Measurements from ENCODE around the gene BCCIP.

The BCCIP gene

DNA sequence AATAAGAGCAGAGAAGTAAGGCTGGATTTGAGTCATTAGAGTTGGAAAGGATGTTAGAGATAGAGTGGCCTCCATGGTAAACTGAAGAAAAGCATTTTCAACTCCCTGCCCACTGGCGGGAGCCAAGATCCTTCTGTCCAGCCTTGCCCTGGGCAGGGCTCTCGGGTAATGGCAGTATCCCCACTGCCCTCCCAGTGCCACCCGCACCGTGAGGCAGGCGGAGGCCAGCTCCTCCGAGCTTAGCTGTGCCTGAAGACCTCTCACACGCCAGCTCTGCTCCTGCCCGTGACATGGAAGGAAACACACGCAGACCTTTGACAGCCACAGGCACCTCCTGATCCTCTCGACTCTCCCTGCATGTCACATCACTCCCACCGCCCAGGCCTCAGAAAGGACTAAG, 22.3 kb downstream of the BCCIP start:
- no peak for DNase-seq

GRCh38 chr10:125846894-125847293, 23.5 kb downstream of the BCCIP start:
- DNase-seq: no peak

DNA sequence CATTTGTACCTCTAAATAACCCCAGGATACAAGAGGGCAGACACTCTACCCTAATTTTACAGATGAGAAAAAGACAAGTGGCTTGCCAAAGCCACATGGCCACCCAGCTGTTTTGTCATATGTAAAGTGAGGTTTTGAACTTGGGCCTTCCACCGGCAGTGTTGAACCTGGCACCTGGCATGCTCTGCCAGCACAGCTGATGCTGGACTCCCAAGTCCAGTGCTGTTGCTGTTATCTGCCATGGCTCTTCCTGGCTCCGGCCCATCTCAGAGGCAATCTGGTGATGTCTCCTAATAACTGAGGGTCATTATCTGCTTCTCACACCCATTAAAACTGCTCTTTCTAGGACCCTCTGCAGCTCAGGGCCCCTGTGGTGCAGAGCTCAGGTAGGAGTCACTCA, 25.0 kb downstream of the BCCIP start:
- DNase-seq: no peak

DNA sequence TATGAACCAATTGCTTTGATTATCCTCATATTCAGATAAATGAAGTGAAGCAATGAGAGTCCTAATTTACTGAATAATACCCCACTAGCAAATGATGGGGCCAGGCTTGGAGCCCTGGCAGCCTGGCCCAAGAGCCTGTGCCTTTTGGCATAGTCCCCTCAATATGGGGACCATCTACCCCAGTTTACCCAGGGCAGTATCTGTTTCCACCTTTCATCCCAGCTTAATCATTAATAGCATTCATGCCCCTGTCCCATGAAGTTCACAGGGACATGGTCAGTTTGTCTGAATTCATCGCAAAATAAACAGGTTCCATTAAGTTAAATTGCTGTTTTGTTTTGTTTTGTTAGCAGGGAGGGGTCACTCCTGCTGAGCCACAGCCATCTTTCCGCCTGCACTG, 25.5 kb downstream of the BCCIP start:
- no peak for DNase-seq

DNA sequence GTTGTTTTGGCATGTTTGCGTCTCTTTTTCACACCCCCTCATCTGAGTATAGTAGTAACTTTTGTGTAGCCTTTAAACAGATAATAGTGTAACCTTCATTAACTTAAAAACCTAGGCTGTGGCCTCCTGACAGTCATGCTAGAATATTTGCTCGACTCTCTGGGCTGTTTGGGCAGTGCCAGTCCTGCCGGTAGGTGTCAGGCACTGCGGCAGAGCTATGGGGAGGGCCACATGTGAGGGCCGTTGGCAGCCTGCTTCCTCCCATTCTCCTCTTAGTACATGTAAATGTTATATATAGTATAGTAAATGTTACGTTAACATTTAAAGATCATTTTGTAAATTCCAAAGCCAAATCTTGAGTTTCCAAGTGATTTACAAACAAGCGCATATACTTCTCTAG, 26.1 kb downstream of the BCCIP start:
- DNase-seq: no peak

- DNase-seq: no peak
These were observed 27.7 kb downstream of the BCCIP start for GRCh38 chr10:125850766-125851731.

DNA sequence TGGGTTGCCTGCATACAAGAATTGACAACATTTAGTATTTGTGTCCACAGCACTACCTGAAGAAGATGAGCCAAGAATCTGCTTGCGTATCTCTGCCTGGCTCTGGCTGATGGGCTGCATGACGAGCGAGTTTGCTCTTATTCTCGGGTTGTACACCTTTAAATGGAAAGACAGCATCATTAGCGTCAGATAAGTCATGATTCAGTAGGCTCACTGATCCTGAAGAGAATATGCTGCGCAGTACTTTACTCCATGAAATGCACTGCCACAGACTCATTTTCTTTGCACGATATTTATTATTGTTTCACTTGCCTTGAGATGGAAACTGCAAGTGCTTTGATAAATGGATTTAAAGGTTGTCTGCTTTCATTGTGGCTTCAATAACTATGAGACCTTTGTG, 29.1 kb downstream of the BCCIP start:
- DNase-seq: no peak

- DNase-seq: no peak
These were observed 33.9 kb downstream of the BCCIP start for GRCh38 chr10:125857185-125857760.

DNA sequence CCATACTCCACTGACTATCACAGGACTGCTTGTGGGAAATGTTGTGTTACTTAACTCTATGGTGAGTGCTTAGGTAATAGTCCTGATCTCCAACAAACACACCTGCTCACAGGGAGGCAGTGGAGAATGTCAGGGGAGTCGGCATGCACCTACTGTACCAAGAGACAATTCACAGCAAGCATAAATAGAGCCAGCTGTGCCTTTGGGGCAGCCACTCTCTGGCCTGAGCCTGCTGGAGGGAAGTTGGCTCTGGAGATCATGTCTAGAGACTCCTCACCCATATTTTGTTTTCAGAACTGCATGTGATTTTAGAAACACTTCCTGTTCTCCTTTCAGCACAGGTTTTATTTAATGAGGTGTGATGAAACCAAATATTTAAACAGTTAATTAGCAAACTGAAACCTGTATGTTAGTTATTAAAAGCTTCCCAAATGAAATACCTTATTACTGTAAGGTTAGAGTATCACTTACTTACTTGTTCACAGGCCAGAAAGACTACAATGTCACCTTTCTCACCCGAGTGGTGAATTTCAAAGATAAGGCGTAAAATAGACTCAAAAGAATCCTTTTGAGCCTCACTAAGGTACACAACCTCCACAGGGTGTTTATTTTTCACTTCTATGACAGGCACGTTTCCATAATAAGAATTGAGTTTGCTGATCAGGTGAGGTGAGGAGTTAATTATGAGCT, 35.9 kb downstream of the BCCIP start:
- peak; percentile 87 for DNase-seq

DNA sequence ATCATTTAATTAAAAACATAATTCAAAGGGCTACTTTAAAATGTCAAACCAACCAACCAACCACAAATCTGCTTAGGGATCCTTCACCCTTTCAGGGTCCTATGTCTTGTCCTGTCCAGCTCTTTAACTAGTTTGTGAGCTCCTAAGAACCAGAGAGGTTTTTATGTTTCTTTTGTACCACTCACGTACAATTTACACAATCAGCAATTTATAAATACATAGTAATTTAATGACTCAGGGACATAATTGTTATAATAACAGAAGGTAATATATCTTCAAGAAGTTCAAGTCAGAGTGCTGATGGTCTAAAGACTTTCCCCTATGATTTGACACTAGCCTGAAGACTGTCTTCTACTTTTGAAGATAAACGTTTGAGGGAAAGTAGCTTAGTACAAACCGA, 41.8 kb downstream of the BCCIP start:
- no peak for DNase-seq

GRCh38 chr10:125866421-125867029, 43.2 kb downstream of the BCCIP start:
- no peak for DNase-seq

GRCh38 chr10:125868372-125868975, 45.1 kb downstream of the BCCIP start:
- DNase-seq: peak; percentile 78

DNA sequence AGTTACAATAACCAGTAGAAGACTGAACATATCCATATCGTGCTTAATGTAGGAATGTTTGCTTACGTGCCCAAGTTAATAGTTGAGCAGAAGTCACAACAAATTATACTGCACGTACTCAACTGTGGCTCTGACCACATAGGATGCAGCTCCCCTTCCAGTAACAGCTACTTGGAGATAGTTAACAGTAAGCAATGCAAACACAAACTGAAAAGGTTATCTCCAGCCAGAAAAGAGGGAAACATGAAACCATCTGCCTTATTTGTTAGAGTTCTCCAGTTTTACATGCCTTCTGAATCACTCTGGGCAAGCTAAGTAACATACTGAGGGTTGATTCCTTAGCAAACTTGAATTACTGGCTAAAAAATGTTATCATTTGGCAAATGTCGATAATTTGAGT, 48.0 kb downstream of the BCCIP start:
- DNase-seq: peak; percentile 65

DNA sequence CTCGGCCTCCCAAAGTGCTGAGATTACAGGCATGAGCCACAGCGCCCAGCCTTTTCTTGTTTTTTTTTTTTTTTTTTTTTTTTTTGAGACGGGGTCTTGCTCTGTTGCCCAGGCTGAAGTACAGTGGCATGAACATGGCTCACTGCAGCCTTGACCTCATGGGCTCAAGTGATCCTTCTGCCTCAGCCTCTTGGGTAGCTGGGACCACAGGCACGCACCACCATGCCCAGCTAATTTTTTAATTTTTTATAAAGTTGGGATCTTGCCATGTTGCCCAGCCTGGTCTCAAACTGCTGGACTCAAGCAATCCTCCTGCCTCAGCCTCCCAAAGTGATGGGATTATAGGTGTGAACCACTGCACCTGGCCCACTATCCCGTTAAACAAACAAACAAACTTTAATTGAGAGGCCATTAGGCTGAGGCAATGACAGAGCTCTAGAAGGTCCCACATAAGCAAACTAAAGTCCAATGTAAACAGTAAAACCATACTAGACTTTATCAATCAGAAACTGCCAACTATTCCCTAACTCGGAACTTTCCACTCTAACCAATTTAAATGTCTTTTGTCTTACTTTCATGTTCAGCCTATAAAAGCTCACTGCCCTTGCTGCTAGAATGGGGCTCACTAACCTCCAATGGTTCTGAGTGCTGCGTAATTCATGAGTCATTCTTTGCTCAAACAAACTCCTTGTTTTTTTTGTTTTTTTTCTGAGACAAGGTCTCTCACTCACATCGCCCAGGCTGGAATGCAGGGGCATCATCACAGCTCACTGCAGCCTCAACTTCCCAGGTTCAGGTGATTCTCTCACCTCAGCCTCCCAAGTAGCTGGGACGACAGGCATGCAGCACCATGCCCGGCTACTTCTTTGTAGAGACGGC, 55.9 kb downstream of the BCCIP start:
- DNase-seq: peak; percentile 93

DNA sequence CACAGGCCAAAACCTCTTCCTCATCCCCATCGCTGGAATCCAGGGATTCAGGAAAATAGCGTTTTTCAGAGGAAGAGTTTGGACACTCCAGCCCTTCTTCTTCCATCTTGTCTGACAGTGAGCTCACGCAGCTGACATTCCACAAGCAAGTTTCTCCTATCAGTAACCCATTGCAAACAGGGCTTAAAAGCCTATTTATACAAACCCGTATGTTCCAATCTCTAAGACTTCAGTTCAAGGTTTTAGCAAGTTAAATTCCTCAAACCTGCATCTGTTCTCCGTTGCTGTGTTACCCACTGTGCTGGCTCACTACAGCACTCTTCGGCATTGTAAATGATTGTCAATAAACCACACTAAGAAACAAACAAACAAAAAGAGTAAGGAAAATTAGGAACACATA, 57.4 kb downstream of the BCCIP start:
- DNase-seq: no peak

GRCh38 chr10:125881192-125881591, 57.8 kb downstream of the BCCIP start, which contains the start of gene DHX32:
TSS of gene DHX32 (minus strand) at chr10:125881292. CDS start at chr10:125880824, 468 bp downstream.
- DNase-seq: no peak

- no peak for DNase-seq
These were observed 59.2 kb downstream of the BCCIP start for GRCh38 chr10:125882596-125882995.

DNA sequence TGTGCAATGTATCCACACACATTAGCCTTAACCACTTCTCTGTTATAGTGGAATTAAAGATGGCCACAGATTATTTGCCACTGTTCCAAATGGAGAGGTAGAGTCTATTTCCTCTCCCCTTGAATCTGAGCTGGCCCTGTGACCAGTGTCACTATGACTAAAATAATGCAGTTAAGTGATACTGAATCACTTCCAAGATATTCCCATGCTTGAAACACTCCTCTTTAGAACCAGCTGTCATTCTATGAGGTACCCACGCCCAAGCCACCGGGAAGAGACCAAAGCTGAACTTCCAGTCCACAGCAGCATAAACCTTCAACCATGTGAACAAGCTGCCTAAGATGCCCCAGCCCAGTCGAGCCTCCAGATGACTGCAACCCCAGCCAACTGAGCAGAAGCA, 59.9 kb downstream of the BCCIP start:
- no peak for DNase-seq

All from DMS53 (cell line).